GM18858 (cell line): Measurements from ENCODE around the gene CAPN1.

Source experiments
- ATAC-seq: cut with Tn5 transposase; IDR thresholded peaks from one replicate; pipeline ENCODE4 v1.9.1; 2021; ENCODE audit not compliant: unreplicated experiment

CAPN1 gene

GRCh38 chr11:65258988-65259387, 77.3 kb downstream of the CAPN1 start:
- ATAC-seq, result no peak

- no peak for ATAC-seq
Observed at GRCh38 chr11:65260302-65260701, 78.6 kb downstream of the CAPN1 start.

GRCh38 chr11:65260756-65261590, 79.2 kb downstream of the CAPN1 start:
- ATAC-seq, result no peak
